ENCODE measurements around the gene PLEKHA7.

- TF ChIP-seq ZC3H10 (CRISPR knock-in tag; IDR thresholded peaks at IDR 0.05), result no peak
- TF ChIP-seq OSR1 (CRISPR knock-in tag; IDR thresholded peaks at IDR 0.05), result no peak
- TF ChIP-seq ESRRG (CRISPR knock-in tag; IDR thresholded peaks at IDR 0.05), result no peak
- no peak for TF ChIP-seq ZNF565 (CRISPR knock-in tag; conservative IDR thresholded peaks at IDR 0.05; ENCODE audit: low read depth)
- TF ChIP-seq ZFP30 (CRISPR knock-in tag; IDR thresholded peaks at IDR 0.05), result no peak
- TF ChIP-seq ZFP3 (CRISPR knock-in tag; IDR thresholded peaks at IDR 0.05), result no peak
- TF ChIP-seq ZNF70 (CRISPR knock-in tag; IDR thresholded peaks at IDR 0.05), result no peak
- no peak for TF ChIP-seq CREB5 (CRISPR knock-in tag; IDR thresholded peaks at IDR 0.05; ENCODE audit: low read depth)
- TF ChIP-seq PPARA (CRISPR knock-in tag; IDR thresholded peaks at IDR 0.05; ENCODE audit: borderline replicate concordance), result no peak
- no peak for TF ChIP-seq ARNTL (CRISPR knock-in tag; IDR thresholded peaks at IDR 0.05; ENCODE audit: borderline replicate concordance, low read depth)
Observed at GRCh38 chr11:16997624-16998023, 16.6 kb downstream of the PLEKHA7 start.

All from SK-N-SH treated with all-trans-retinoic acid at 6 μM for 48 hours (cell line).